Suprapubic skin (tissue), 4 donors: ENCODE data around the gene CADPS. TPM values are rescaled to one million over a fixed set of nuclear protein-coding genes. Genes with fewer than 3 reads are reported as not detected.

Experiments
- DNase-seq, 2 donors: peaks; one replicate each; pipeline ENCODE4 v3.0.0-alpha.2; 2019; ENCODE audit warnings: low spot score in 2 of 2
- H3K27ac ChIP-seq: fragments of 200-600 bp; sonication (generic); one replicate; pipeline ENCODE4 v1.5.1; 2019
- H3K27me3 ChIP-seq: fragments of 200-600 bp; sonication (generic); one replicate; pipeline ENCODE4 v1.5.1; 2019
- H3K36me3 ChIP-seq: fragments of 200-600 bp; sonication (generic); one replicate; pipeline ENCODE4 v1.5.1; 2019
- H3K4me1 ChIP-seq: fragments of 200-600 bp; sonication (generic); one replicate; pipeline ENCODE4 v1.5.1; 2019
- H3K4me3 ChIP-seq: fragments of 200-600 bp; sonication (generic); one replicate; pipeline ENCODE4 v1.5.1; 2019; ENCODE audit warnings: mild to moderate bottlenecking
- H3K9me3 ChIP-seq: fragments of 200-600 bp; sonication (generic); one replicate; pipeline ENCODE4 v1.5.1; 2019
- CTCF ChIP-seq, 2 donors: fragments of 200-600 bp in 1 of 2; fragments of 450-650 bp in 1 of 2; sonication (generic) in 1 of 2; IDR thresholded peaks; one replicate each; pipeline ENCODE4 v1.5.1; 2016 to 2019; ENCODE audit warnings: antibody characterized with exemption in 2 of 2, mild to moderate bottlenecking in 1 of 2, moderate library complexity in 1 of 2
- EP300 ChIP-seq: sonication (generic); formaldehyde crosslinking; IDR thresholded peaks from one replicate; pipeline ENCODE4 v1.6.1; 2017; ENCODE audit warnings: antibody characterized with exemption
- POLR2A ChIP-seq, 2 donors: fragments of 450-650 bp; IDR thresholded peaks; one replicate each; pipeline ENCODE4 v1.6.1; 2017; ENCODE audit warnings: antibody characterized with exemption in 2 of 2, mild to moderate bottlenecking in 2 of 2, moderate library complexity in 2 of 2
- POLR2AphosphoS5 ChIP-seq, 3 donors: sonication (generic); formaldehyde crosslinking; IDR thresholded peaks; one replicate each; pipeline ENCODE4 v1.6.1; 2017; ENCODE audit warnings: antibody characterized with exemption in 3 of 3
- WGBS: methylation state at CpG from one replicate; pipeline ENCODE4 v1.1.5; 2018; 5-methylcytosine and 5-hydroxymethylcytosine counted together
- total RNA-seq, 4 donors: library from RNA; depleted of rRNA; stranded (reverse); fragments of >200 nt; gene quantifications; one replicate each; pipeline ENCODE4 v1.1.0, GENCODE V29; 2016

CADPS gene
- total RNA-seq, 4 donors from 2014 or later, result 0.57 to 3.8 (median 3.0) TPM

DNA sequence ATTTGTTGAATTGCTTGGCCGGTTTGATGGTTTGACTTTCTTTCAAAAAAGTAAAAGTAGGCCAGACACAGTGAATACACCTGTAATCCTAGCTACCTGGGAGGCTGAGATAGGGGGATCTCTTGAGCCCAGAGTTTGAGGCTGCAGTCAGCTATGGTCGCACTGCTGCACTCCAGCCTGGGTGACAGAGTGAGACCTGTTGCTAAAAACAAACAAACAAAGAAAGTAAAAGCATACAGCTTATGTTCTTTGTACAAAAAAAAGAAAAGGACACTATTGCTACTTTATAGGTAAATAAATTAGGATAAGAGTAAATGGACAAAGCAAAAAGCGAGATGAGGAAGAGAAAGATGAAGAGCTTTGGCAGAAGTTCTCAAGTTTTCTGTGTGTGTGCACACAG, 488.0 kb downstream of the CADPS start:
- H3K4me3 ChIP-seq, result no peak overlapping the region
- H3K27ac ChIP-seq, result no peak overlapping the region
- DNase-seq, result no peak
- H3K9me3 ChIP-seq, result no peaks in the 10 kb centered on the region
- H3K4me1 ChIP-seq, result no peaks in the 10 kb centered on the region
- peaks cover 27% of the 10 kb centered on the region for H3K27me3 ChIP-seq
- no peaks in the 10 kb centered on the region for H3K36me3 ChIP-seq
- TF ChIP-seq POLR2A (IDR thresholded peaks at IDR 0.05) (no peak), EP300 (no peak), CTCF (IDR thresholded peaks at IDR 0.05) (no peak), POLR2AphosphoS5 (IDR thresholded peaks at IDR 0.05) (no peak)
- WGBS, result 89% methylated on average over 3 of the region's 3 CpGs

DNA sequence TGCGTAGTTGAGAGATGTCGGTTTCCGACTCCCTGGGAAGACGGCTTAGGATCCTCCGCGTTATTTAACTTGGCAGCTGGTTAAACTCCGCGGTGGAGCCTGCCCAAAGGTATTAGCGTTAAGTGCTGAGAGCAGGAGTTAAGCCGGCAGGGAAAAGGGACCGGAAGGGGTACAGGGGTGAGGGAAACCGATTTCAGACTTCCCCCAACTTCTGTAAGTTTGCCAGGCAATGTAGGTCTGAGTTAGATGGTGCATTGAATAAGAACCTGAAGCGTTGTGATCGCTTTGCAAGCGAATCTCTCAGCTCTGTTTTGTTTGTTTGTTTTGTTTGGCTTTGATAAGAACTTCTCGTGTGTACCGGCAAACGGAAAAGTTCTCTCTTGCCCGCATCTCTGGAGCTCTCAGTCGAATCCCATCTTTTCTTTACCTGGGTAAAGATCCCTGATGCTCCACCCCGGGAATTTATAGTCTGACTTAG, 495.9 kb downstream of the CADPS start:
- no peaks in the 10 kb centered on the region for H3K36me3 ChIP-seq
- WGBS, result 2% methylated on average over 21 of the region's 21 CpGs
- no peak for TF ChIP-seq POLR2A (IDR thresholded peaks at IDR 0.05)
- TF ChIP-seq CTCF (IDR thresholded peaks at IDR 0.05), result no peak
- TF ChIP-seq EP300, result no peak
- TF ChIP-seq POLR2AphosphoS5 (IDR thresholded peaks at IDR 0.05), result no peak
- DNase-seq, result no peak
- no peaks in the 10 kb centered on the region for H3K9me3 ChIP-seq
- H3K4me3 ChIP-seq, result no peak overlapping the region
- peaks cover 89% of the 10 kb centered on the region for H3K27me3 ChIP-seq
- no peak overlapping the region for H3K27ac ChIP-seq
- H3K4me1 ChIP-seq, result peaks cover 17% of the 10 kb centered on the region

DNA sequence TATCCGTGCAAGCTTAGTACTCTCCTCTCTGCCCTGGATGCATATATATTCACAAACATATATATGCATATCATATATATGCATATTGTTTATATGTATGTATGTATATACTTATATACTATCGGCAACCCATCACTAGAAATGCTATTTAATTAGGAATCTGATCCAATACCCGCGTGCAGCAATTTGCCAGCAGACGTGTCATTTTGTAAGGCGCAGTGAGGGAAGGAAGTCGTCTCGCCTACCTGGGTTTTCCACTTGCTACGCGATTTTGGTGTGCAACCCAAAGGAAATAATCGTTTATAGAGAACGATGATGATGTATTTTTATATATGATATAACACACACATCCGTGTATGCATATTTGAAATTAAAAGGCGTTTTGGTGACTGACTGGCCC, 496.3 kb downstream of the CADPS start:
- no peak for DNase-seq
- 7% methylated on average over 14 of the region's 14 CpGs for WGBS
- H3K27me3 ChIP-seq, result peaks cover 93% of the 10 kb centered on the region
- H3K27ac ChIP-seq, result no peak overlapping the region
- TF ChIP-seq POLR2A (IDR thresholded peaks at IDR 0.05), result no peak
- no peak for TF ChIP-seq CTCF (IDR thresholded peaks at IDR 0.05)
- TF ChIP-seq POLR2AphosphoS5 (IDR thresholded peaks at IDR 0.05), result no peak
- no peak for TF ChIP-seq EP300
- H3K36me3 ChIP-seq, result no peaks in the 10 kb centered on the region
- H3K9me3 ChIP-seq, result no peaks in the 10 kb centered on the region
- H3K4me1 ChIP-seq, result peaks cover 21% of the 10 kb centered on the region
- H3K4me3 ChIP-seq, result no peak overlapping the region

GRCh38 chr3:62378311-62378789, 496.9 kb downstream of the CADPS start:
- Histone ChIP-seq H3K27me3 (peaks cover 99% of the 10 kb centered on the region), H3K27ac (no peak overlapping the region), H3K36me3 (no peaks in the 10 kb centered on the region), H3K4me1 (peaks cover 27% of the 10 kb centered on the region), H3K4me3 (no peak overlapping the region), H3K9me3 (no peaks in the 10 kb centered on the region)
- 5% methylated on average over 12 of the region's 29 CpGs for WGBS
- TF ChIP-seq POLR2AphosphoS5 (IDR thresholded peaks at IDR 0.05), result no peak
- TF ChIP-seq POLR2A (IDR thresholded peaks at IDR 0.05), result no peak
- TF ChIP-seq CTCF (IDR thresholded peaks at IDR 0.05), result no peak
- no peak for TF ChIP-seq EP300
- no peak for DNase-seq

- TF ChIP-seq EP300 (no peak), CTCF (IDR thresholded peaks at IDR 0.05) (no peak), POLR2A (IDR thresholded peaks at IDR 0.05) (no peak), POLR2AphosphoS5 (IDR thresholded peaks at IDR 0.05) (no peak)
- WGBS, result 38% methylated on average over 38 of the region's 65 CpGs
Measured at GRCh38 chr3:62376906-62377877, 498.0 kb downstream of the CADPS start.

More at GRCh38 chr3:62376906-62377877, 498.0 kb downstream of the CADPS start:
- peaks cover 100% of the 10 kb centered on the region for H3K27me3 ChIP-seq
- no peak for DNase-seq
- no peak overlapping the region for H3K27ac ChIP-seq
- H3K9me3 ChIP-seq, result no peaks in the 10 kb centered on the region
- peaks cover 39% of the 10 kb centered on the region for H3K4me1 ChIP-seq
- no peaks in the 10 kb centered on the region for H3K36me3 ChIP-seq
- no peak overlapping the region for H3K4me3 ChIP-seq
